HAP-1 (cell line): ENCODE data around the gene IDH2.
"Not testable (repeated sequence)": the region's sequence is repeated elsewhere in the genome, so short reads cannot be mapped to it uniquely, and the experiment has no call there.

Source experiments
- DNase-seq, 2 experiments: peaks; one replicate each; pipeline ENCODE4 v3.0.0-alpha.2; 2016 to 2020; ENCODE audit warnings: low spot score in 2 of 2
- H3K27me3 ChIP-seq: fragments of 250-450 bp; sonication (Bioruptor Pico); 2 replicates; pipeline ENCODE4 v1.5.1; 2020; ENCODE audit warnings: low read depth, mild to moderate bottlenecking, moderate library complexity
- H3K36me3 ChIP-seq: fragments of 250-450 bp; sonication (Bioruptor Pico); replicated peaks from 2 replicates; pipeline ENCODE4 v1.5.1; 2020; ENCODE audit warnings: mild to moderate bottlenecking
- H3K4me1 ChIP-seq: fragments of 250-450 bp; sonication (Bioruptor Pico); 2 replicates; pipeline ENCODE4 v1.5.1; 2020; ENCODE audit warnings: mild to moderate bottlenecking
- H3K4me3 ChIP-seq: fragments of 250-450 bp; sonication (Bioruptor Pico); 2 replicates; pipeline ENCODE4 v1.5.1; 2020; ENCODE audit warnings: mild to moderate bottlenecking, moderate library complexity
- H3K9me3 ChIP-seq: fragments of 250-450 bp; sonication (Bioruptor Pico); 2 replicates; pipeline ENCODE4 v1.5.1; 2020; ENCODE audit warnings: mild to moderate bottlenecking, moderate library complexity
- in situ Hi-C: fragments of 300-500 bp; cut with MboI; formaldehyde crosslinking; loops from 3 replicates; pipeline ENCODE4 v1.14.3; 2020; ENCODE audit warnings: low sequenced_read_pairs, inconsistent platforms, mixed read lengths

IDH2 gene

DNA sequence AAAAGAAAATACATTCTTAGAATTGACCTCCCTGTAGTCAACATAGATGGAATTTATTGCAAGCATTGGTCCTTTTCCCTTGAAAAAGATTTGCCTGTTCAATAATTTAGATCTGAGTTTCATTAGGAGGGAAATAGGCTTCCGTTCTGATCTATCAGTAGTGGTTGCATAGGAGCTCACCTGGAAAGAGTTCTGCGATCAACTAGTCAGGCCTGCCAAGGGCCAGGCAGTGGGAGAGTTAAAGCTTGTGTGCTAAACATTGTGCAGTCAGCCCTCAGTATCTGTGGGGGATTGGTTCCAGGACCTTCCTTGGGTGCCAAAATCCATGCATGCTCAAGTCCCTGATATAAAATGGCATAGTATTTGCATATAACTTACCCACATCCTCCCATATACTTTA, 29.6 kb upstream of the IDH2 start:
- Histone ChIP-seq H3K4me1 (no peaks in the 10 kb centered on the region), H3K4me3 (no peak overlapping the region), H3K27me3 (no peaks in the 10 kb centered on the region), H3K36me3 (no peaks in the 10 kb centered on the region), H3K9me3 (no peaks in the 10 kb centered on the region)
- no peak for DNase-seq
- in situ Hi-C loops, result no loop called here

DNA sequence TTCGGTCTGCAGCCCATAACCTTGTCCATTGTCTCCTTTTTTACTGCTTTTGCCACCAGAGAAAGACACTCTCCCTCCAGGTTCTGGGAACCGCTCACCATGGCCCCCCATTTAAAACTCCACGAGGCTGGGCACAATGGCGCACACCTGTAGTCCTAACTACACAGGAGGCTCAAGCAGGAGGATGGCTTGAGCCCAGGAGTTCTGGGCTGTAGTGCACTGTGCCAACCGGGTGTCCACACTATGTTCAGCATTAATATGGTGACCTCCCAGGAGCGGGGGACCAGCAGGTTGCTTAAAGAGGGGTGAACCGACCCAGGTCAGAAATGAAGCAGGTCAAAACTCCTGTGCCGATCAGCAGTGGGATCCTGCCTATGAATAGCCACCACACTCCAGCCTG, 28.0 kb upstream of the IDH2 start:
- DNase-seq, result no peak
- Histone ChIP-seq H3K27me3 (no peaks in the 10 kb centered on the region), H3K4me3 (no peak overlapping the region), H3K4me1 (no peaks in the 10 kb centered on the region), H3K36me3 (no peaks in the 10 kb centered on the region), H3K9me3 (no peaks in the 10 kb centered on the region)
- in situ Hi-C loops, result no loop called here

DNA sequence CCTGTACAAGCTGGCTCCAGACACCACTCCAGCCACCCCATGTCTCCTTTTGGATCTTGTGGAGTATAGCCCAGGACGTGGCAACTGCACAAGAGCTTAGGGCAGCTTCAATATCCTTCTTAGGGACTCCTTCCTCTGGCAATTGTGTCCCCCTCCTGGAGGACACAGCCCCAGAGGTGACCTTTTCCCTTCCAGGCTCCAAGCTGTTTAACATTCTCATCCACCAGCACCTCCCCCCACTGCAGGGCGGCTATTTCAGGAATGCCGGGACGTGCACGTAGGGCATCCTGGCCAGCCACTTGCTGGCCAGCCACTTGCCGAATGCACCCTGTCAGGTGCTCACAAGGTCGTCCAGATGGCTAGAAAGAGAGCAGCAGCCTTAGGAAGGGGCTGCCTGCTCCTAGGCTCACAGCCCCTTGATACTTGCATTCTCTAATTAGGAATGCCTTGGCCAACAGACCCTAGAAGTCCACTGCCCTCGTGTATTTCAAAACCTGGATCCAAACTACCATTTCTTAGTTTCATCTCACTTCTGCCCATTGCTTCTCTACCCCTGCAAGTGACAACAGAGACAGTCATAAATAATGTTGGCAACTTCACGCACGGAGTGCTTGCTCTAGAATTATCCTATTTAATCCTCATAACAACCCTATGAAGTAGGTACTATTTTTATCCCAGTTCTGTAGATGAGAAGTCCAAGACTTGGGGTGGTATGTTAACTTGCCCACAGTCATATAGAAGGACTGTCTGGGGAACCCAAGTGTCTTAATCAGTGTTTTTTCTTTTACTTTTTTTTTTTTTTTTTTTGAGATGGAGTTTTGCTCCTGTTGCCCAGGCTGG, 24.5 kb upstream of the IDH2 start:
- no peak for DNase-seq
- in situ Hi-C loops, result no loop called here
- no peaks in the 10 kb centered on the region for H3K27me3 ChIP-seq
- H3K4me3 ChIP-seq, result no peak overlapping the region
- no peaks in the 10 kb centered on the region for H3K9me3 ChIP-seq
- H3K36me3 ChIP-seq, result no peaks in the 10 kb centered on the region
- H3K4me1 ChIP-seq, result no peaks in the 10 kb centered on the region

DNA sequence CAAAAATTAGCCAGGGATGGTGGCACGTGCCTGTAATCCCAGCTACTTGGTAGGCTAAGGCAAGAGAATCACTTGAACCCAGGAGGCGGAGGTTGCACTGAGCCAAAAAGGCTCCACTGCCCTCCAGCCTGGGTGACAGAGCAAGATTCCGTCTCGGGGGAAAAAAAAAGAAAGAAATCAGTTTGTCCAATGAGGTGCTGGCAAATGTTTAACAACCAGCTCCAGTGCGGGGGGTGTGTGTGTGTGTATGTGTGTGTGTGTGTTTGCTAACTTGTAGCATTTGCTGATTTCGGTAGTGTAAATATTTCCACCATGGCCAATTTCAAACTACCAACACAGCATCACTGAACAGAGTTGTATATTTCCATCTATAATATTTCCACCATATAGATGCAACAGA, 23.8 kb upstream of the IDH2 start:
- no peaks in the 10 kb centered on the region for H3K36me3 ChIP-seq
- in situ Hi-C loops, result no loop called here
- no peaks in the 10 kb centered on the region for H3K27me3 ChIP-seq
- no peaks in the 10 kb centered on the region for H3K9me3 ChIP-seq
- H3K4me1 ChIP-seq, result peaks cover 2% of the 10 kb centered on the region
- no peak for DNase-seq
- no peak overlapping the region for H3K4me3 ChIP-seq

DNA sequence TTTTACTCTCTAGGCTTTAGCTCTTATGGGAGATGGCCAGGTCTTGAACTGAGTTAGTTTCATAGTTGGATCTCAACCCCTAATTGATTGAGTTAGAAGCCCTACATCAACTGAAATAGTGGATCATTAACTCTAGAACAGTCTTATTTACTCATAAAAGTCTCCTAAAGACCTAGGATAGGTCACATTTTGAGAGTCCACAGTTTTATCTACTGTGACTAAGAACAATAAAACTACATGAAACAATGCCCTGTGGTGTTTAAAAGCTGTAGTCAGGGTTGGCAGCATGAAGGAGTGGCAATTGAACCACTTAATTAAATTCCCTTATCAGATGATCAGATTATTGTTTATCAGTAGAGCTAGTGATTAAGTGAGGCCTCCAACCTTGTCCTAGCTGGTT, 22.2 kb upstream of the IDH2 start:
- Histone ChIP-seq H3K4me3 (no peak overlapping the region), H3K9me3 (no peaks in the 10 kb centered on the region), H3K4me1 (peaks cover 6% of the 10 kb centered on the region), H3K36me3 (no peaks in the 10 kb centered on the region), H3K27me3 (no peaks in the 10 kb centered on the region)
- no peak for DNase-seq
- in situ Hi-C loops, result no loop called here

DNA sequence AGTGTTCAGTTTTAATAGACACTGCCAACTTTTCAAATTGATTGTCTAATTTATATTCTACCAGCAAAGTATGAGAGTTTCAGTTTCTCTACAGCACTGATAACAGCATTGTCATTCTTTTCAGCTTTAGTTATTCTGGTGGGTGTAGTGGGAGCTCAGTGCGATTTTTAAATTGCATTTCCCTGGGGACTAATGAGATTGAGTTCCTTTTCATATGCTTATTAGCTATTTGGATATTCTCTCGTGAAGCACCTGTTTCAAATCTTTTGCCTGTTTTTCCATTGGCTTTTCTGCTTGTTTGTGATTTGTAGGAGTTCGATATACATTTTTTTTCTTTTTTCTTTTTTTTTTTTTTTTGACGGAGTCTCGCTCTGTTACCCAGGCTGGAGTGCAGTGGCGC, 18.8 kb upstream of the IDH2 start:
- no peaks in the 10 kb centered on the region for H3K9me3 ChIP-seq
- H3K4me3 ChIP-seq, result no peak overlapping the region
- peaks cover 6% of the 10 kb centered on the region for H3K4me1 ChIP-seq
- peak in 1 of 2 experiments; percentile 63 for DNase-seq
- in situ Hi-C loops, result no loop called here
- no peaks in the 10 kb centered on the region for H3K36me3 ChIP-seq
- H3K27me3 ChIP-seq, result no peaks in the 10 kb centered on the region

DNA sequence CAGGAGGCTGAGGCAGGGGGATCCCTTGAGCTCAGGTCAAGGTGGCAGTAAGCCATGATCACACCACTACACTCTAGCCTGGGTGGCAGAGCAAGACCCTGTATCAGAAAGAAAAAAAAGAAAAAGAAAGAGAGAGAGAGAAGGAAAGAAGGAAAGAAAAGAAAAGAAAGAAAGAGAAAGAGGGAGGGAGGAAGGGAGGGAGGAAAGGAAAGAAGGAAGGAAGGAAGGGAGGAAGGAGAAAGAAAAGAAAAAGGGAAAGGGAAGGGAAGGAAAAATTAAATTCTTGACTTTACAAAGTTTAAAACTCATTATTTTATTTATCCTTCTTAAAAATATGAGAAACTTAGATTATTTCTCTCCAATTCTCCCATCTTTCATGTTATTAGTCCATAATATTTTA, 17.1 kb upstream of the IDH2 start:
- in situ Hi-C loops, result no loop called here

DNA sequence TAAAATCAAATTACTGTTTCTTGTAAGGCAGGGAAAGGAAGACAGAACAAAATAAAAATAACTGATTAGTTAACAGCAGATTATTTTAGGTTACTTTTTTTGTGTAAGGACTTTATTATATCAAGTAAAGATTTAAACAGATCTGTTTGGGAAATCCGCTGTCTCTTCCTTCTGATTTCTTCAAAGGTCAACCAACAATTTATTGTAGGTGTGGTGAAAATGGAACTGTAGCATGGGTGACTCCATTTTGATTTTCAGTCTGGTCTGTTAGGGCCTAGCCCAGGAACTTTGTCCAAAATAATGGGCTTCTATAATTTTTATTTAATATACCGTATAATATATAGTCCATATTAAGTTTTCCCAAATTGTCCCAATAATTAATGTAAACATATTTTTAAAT, 13.5 kb upstream of the IDH2 start:
- Histone ChIP-seq H3K36me3 (no peaks in the 10 kb centered on the region), H3K9me3 (peaks cover 2% of the 10 kb centered on the region; the same call in 1 of the 2 replicates), H3K27me3 (no peaks in the 10 kb centered on the region), H3K4me1 (peaks cover 1% of the 10 kb centered on the region), H3K4me3 (no peak overlapping the region)
- DNase-seq, result no peak
- in situ Hi-C loops, result no loop called here

More for the DNA sequence above, 17.1 kb upstream of the IDH2 start:
- no peaks in the 10 kb centered on the region for H3K36me3 ChIP-seq
- H3K4me3 ChIP-seq, result no peak overlapping the region
- DNase-seq, result no peak
- peaks cover 6% of the 10 kb centered on the region for H3K4me1 ChIP-seq
- peaks cover 2% of the 10 kb centered on the region; the same call in 1 of the 2 replicates for H3K9me3 ChIP-seq
- no peaks in the 10 kb centered on the region for H3K27me3 ChIP-seq

DNA sequence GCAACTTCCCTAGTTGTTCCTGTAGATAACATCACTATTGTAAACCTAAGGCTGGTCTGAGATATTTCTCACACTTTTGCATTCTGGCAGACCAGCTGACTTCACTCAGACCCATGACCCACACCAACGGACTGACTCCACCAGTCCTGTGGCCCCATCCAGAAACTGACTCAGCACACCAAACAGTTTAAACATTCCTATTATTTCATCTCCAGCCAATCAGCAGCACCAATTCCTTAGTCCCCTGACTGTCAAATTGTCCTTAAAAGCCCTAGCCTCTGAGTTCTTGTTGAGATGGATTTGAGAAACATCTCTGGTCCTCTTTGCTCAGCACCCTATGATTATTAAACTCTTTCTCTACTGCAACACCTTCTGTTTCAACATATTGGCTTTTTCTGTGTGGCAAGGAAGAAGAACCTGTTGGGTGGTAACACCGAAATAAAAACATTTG, 12.2 kb upstream of the IDH2 start:
- no peak overlapping the region for H3K4me3 ChIP-seq
- no peak for DNase-seq
- H3K9me3 ChIP-seq, result peaks cover 2% of the 10 kb centered on the region; the same call in 1 of the 2 replicates
- in situ Hi-C loops, result no loop called here
- no peaks in the 10 kb centered on the region for H3K27me3 ChIP-seq
- no peaks in the 10 kb centered on the region for H3K36me3 ChIP-seq
- no peaks in the 10 kb centered on the region for H3K4me1 ChIP-seq

DNA sequence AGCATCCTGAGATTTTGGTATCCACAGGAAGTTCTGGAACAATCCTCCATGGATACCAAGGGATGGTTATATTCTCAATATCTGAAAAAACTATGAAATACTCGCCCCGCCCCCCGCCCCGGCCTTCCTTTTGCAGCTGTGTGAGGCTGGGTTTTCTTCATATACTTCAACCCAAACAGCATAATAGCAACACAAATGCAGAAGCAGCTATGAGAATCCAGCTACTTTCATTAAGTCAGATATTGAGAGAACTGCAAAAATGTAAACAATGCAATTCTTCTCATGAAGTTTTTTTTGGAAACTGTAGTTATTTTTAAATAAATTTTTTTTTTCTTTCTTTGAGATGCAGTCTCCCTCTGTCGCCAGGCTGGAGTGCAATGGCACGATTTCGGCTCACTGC, 10.9 kb upstream of the IDH2 start:
- no peaks in the 10 kb centered on the region for H3K36me3 ChIP-seq
- H3K27me3 ChIP-seq, result no peaks in the 10 kb centered on the region
- H3K4me1 ChIP-seq, result no peaks in the 10 kb centered on the region
- no peak overlapping the region for H3K4me3 ChIP-seq
- H3K9me3 ChIP-seq, result peaks cover 2% of the 10 kb centered on the region; the same call in 1 of the 2 replicates
- DNase-seq, result no peak
- in situ Hi-C loops, result no loop called here

DNA sequence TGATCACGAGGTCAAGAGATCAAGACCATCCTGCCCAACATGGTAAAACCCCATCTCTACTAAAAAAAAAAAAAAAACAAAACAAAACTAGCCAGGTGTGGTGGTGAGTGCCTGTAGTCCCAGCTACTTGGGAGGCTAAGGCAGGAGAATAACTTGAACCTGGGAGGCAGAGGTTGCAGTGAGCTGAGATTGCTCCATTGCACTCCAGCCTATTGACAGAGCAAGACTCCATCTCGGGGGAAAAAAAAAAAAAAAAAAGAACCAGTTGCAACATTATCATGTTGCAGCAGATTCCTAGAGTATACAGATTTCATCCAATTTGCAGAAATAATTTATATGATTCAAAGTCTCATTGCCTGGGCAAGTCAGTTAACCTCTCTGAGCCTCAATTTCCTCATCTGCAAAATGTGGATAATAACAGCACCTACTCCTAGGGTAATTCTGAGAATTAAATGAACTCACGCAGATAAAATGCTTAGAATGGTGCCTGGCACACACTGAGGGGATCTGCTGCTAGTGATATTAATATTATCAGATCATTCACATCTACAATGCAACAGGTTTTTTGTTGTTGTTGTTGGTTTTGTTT, 7.0 kb upstream of the IDH2 start:
- DNase-seq, H3K9me3 ChIP-seq, H3K36me3 ChIP-seq, H3K4me3 ChIP-seq, H3K27me3 ChIP-seq, in situ Hi-C loops, H3K4me1 ChIP-seq: not testable (repeated sequence)

DNA sequence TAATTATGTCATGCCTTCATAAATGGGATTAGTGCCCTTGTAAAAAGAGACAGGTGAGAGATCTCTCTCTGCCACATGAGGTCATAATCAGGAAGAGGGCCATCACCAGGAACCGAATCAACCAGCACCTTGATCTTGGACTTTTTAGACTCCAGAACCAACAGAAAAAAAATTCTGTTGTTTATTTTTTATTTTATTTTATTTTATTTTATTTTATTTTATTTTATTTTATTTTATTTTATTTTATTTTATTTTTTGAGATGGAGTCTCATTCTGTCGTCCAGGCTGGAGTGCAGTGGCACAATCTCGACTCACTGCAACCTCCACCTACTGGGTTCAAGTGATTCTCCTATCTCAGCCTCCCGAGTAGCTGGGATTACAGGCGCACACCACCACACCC, 5.8 kb upstream of the IDH2 start:
- H3K27me3 ChIP-seq, DNase-seq, in situ Hi-C loops, H3K9me3 ChIP-seq, H3K36me3 ChIP-seq, H3K4me3 ChIP-seq, H3K4me1 ChIP-seq: not testable (repeated sequence)

DNA sequence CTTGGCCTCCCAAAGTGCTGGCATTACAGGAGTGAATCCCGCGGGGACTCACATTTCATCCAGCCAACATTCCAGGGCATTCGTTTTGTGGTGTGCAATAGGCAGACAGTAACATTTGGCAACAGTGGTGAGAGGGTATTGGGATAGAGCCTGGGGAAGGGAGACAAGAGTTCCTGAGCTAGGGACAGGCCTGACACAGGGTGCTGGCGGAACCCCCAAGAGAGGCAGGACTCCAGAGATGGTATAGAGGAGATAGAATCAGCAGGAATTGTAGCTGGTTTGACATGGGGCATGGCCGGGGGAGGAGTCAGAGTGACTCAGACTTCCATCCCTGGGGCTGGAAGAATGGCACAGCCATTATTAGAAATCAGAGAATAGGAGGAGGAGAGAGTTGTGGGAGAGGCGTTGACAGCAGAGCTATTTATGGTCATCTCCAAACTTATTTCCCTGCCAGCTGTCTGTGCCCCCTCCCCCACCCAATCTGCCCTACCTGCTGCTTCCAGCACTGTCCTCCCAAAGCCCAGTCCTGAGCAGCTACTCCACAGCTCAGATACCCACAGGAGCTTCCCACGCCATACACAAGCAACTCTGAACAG, 4.4 kb upstream of the IDH2 start:
- H3K36me3 ChIP-seq, result no peaks in the 10 kb centered on the region
- no peaks in the 10 kb centered on the region for H3K27me3 ChIP-seq
- in situ Hi-C loops, result no loop called here
- peak; percentile 24 to 63 for DNase-seq
- peaks cover 13% of the 10 kb centered on the region for H3K4me1 ChIP-seq
- no peak overlapping the region for H3K4me3 ChIP-seq
- no peaks in the 10 kb centered on the region for H3K9me3 ChIP-seq

DNA sequence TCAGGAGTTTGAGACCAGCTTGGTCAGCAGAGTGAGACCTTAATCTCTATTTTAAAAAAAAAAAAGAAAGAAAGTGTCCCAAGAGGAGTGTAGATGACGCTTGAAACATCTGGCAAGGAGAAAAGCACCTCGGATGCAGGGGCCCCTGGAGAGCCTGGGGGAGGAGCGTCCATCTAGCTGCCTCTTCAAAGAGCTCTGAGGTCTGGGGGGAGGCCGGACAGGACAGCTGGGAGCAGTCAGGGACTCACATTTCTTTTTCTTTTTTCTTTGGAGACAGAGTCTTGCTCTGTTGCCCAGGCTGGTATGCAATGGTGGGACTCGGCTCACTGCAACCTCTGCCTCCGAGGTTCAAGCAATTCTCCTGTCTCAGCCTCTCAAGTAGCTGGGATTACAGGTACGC, 3.3 kb upstream of the IDH2 start:
- in situ Hi-C loops, result no loop called here
- Histone ChIP-seq H3K27me3 (no peaks in the 10 kb centered on the region), H3K9me3 (no peaks in the 10 kb centered on the region), H3K4me3 (no peak overlapping the region), H3K36me3 (no peaks in the 10 kb centered on the region), H3K4me1 (peaks cover 21% of the 10 kb centered on the region)
- DNase-seq, result no peak
